Endothelial cell of umbilical vein (primary cell): ENCODE measurements around the gene MMS22L. TPM values are rescaled to one million over a fixed set of nuclear protein-coding genes. Genes with fewer than 3 reads are reported as not detected.
A peak's percentile ranks its signal among the peaks of the same experiment; 100 is the strongest.

Experiments used
- BruUV-seq: library from RNA; stranded (reverse); fragments of 400-500 nt; replicated peaks from 2 replicates; lab custom pipeline; 2021; lab: Mats Ljungman, UMichigan
- CTCF ChIA-PET: fragments of 300-600, 350-600 bp; sonication (Branson Sonifier 250); formaldehyde crosslinking; loops from one replicate; lab custom pipeline; 2021; ENCODE audit warnings: antibody characterized with exemption, inconsistent platforms; lab: Charles Lee
- POLR2A ChIA-PET: fragments of 300-600, 350-600 bp; sonication (Branson Sonifier 250); formaldehyde crosslinking; loops from one replicate; lab custom pipeline; 2021; ENCODE audit warnings: antibody characterized with exemption, inconsistent platforms; lab: Charles Lee
- DNase-seq: peaks from one replicate; pipeline ENCODE4 v3.0.0-alpha.2; 2011; ENCODE audit warnings: low read depth, low spot score
- FAIRE-seq: peaks from 2 replicates; lab custom pipeline; 2011; peaks lifted over from hg19 to GRCh38; lab: Jason Lieb, UNC
- H2AFZ ChIP-seq: 2 replicates; pipeline ENCODE4 v1.6.0; 2012; ENCODE audit warnings: low read depth, low read length, control low read depth, inconsistent platforms
- H3K27ac ChIP-seq: 2 replicates; pipeline ENCODE4 v1.5.1; 2011; ENCODE audit warnings: low read depth, mild to moderate bottlenecking, control low read depth, low read length, moderate library complexity; ENCODE audit not compliant: insufficient read depth
- H3K27me3 ChIP-seq, 2 experiments: 2 replicates each; pipeline versions ENCODE4 v1.6.0 to v1.6.1; 2011; ENCODE audit warnings: low read length in 2 of 2, mixed read lengths in 1 of 2; ENCODE audit not compliant: control insufficient read depth in 2 of 2, insufficient read depth in 2 of 2
- H3K36me3 ChIP-seq, 2 experiments: 2 replicates in 1 of 2; 3 replicates in 1 of 2; pipeline ENCODE4 v1.5.1; 2011; ENCODE audit warnings: low read length in 2 of 2, mild to moderate bottlenecking in 1 of 2, moderate library complexity in 1 of 2; ENCODE audit not compliant: control insufficient read depth in 2 of 2, insufficient read depth in 2 of 2; ENCODE audit errors: extremely low read depth in 1 of 2
- H3K4me1 ChIP-seq: 3 replicates; pipeline ENCODE4 v1.5.1; 2011; ENCODE audit warnings: mild to moderate bottlenecking, low read length; ENCODE audit not compliant: control insufficient read depth, insufficient read depth; ENCODE audit errors: extremely low read depth
- H3K4me2 ChIP-seq: 2 replicates; pipeline ENCODE4 v1.6.1; 2011; ENCODE audit warnings: low read length, control low read depth, mixed read lengths; ENCODE audit not compliant: insufficient read depth
- H3K4me3 ChIP-seq, 3 experiments: fragments of 200-600 bp in 1 of 3; sonication (generic), shearing (Covaris generic) in 1 of 3; replicated peaks in 1 of 3; 2 replicates each; pipeline ENCODE4 v1.5.1; 2011 to 2016; ENCODE audit warnings: control low read depth in 3 of 3, low read length in 3 of 3, mild to moderate bottlenecking in 2 of 3, inconsistent platforms in 1 of 3, low read depth in 1 of 3, moderate library complexity in 1 of 3; ENCODE audit not compliant: insufficient read depth in 1 of 3
- H3K79me2 ChIP-seq: 2 replicates; pipeline ENCODE4 v1.6.0; 2012; ENCODE audit warnings: low read length, inconsistent platforms; ENCODE audit not compliant: control insufficient read depth, insufficient read depth
- H3K9ac ChIP-seq: replicated peaks from 2 replicates; pipeline ENCODE3; 2011; ENCODE audit warnings: low read length, control low read depth; ENCODE audit not compliant: insufficient read depth; ENCODE audit errors: extremely low read depth
- H3K9me1 ChIP-seq: replicated peaks from 3 replicates; pipeline ENCODE4 v1.6.0; 2011; ENCODE audit warnings: mild to moderate bottlenecking, low read length; ENCODE audit not compliant: control insufficient read depth, insufficient read depth; ENCODE audit errors: extremely low read depth
- H3K9me3 ChIP-seq: replicated peaks from 2 replicates; pipeline ENCODE4 v1.5.1; 2012; ENCODE audit warnings: low read length, inconsistent platforms; ENCODE audit not compliant: control insufficient read depth, insufficient read depth
- H4K20me1 ChIP-seq: replicated peaks from 2 replicates; pipeline ENCODE3; 2011; ENCODE audit warnings: mild to moderate bottlenecking, low read length; ENCODE audit not compliant: control insufficient read depth, insufficient read depth; ENCODE audit errors: extremely low read depth
- EZH2 ChIP-seq: IDR thresholded peaks from 2 replicates; pipeline ENCODE4 v1.6.1; 2012; ENCODE audit warnings: borderline replicate concordance, low read depth, mild to moderate bottlenecking, moderate library complexity, low read length, inconsistent platforms; ENCODE audit not compliant: severe bottlenecking
- FOS ChIP-seq: IDR thresholded peaks from 2 replicates; pipeline ENCODE4 v1.6.1; 2011; ENCODE audit warnings: mild to moderate bottlenecking, low read length, moderate library complexity, borderline replicate concordance; ENCODE audit not compliant: insufficient read depth
- GATA2 ChIP-seq: IDR thresholded peaks from 2 replicates; pipeline ENCODE4 v1.7.0; 2011; ENCODE audit warnings: low read depth, mild to moderate bottlenecking, moderate library complexity, mixed read lengths, low read length; ENCODE audit not compliant: insufficient read length, insufficient read depth
- JUN ChIP-seq: IDR thresholded peaks from 2 replicates; pipeline ENCODE4 v1.6.1; 2011; ENCODE audit warnings: borderline replicate concordance, low read depth; ENCODE audit not compliant: insufficient read length, insufficient read depth
- MAX ChIP-seq: IDR thresholded peaks from 2 replicates; pipeline ENCODE4 v1.6.1; 2011; ENCODE audit not compliant: insufficient read depth, insufficient read length
- MYC ChIP-seq: IDR thresholded peaks from one replicate; pipeline ENCODE4 v1.6.1; 2011; ENCODE audit warnings: mild to moderate bottlenecking, low read depth, low read length
- POLR2A ChIP-seq: IDR thresholded peaks from 2 replicates; pipeline ENCODE4 v1.6.1; 2012; ENCODE audit warnings: low read depth, mild to moderate bottlenecking, control low read depth, low read length
- POLR2AphosphoS5 ChIP-seq: IDR thresholded peaks from 2 replicates; pipeline ENCODE4 v1.6.1; 2012; ENCODE audit warnings: low read depth, mild to moderate bottlenecking, control low read depth, low read length, moderate library complexity; ENCODE audit not compliant: insufficient read depth
- dilution Hi-C: fragments of 300-500 bp; cut with MboI; formaldehyde crosslinking; loops from one replicate; pipeline ENCODE4 v1.15.0; 2019; ENCODE audit warnings: low sequenced_read_pairs; ENCODE audit not compliant: extremely low pct_ligation_motif_present
- intact Hi-C: fragments of 100-400 bp; cut with micrococcal nuclease; formaldehyde crosslinking; loops from one replicate; pipeline ENCODE4 v1.10.0; 2022
- polyA plus RNA-seq, 4 experiments: library from polyadenylated mRNA; depleted of rRNA in 3 of 4; stranded (reverse) in 3 of 4; unstranded in 1 of 4; fragments of >200 nt; gene quantifications; 2 replicates each; pipeline versions ENCODE4 v1.2.1 to v1.2.3, GENCODE V29; 2011 to 2012; ENCODE audit warnings: missing spikeins in 1 of 4
- total RNA-seq: library from RNA; stranded (reverse); gene quantifications from 2 replicates; pipeline ENCODE4 v1.2.3, GENCODE V29; 2021
- TF ChIP-seq, protein P1 (sequence below), 2 donors: IDR thresholded peaks; 1 replicate in 1 of 2; 2 replicates in 1 of 2; pipeline ENCODE4 v1.5.1; 2011; ENCODE audit warnings: low read length in 2 of 2, mild to moderate bottlenecking in 2 of 2, moderate library complexity in 2 of 2, control low read depth in 1 of 2, inconsistent platforms in 1 of 2, low read depth in 1 of 2; ENCODE audit not compliant: insufficient read depth in 1 of 2; ENCODE audit errors: extremely low read depth in 1 of 2

The MMS22L gene
- total and polyA plus RNA-seq, 2 donors (not counting 3 experiments of a cell fraction or from before 2014, with no cell fraction given), result 5.5 to 19.3 TPM

GRCh38 chr6:97129106-97129505 lies 153.9 kb downstream of the MMS22L start:
- FAIRE-seq (no peak), DNase-seq (peak; percentile 42)
- no peak overlapping the region for H2AFZ ChIP-seq
- H3K36me3 ChIP-seq, result no peaks in the 10 kb centered on the region
- no peaks in the 10 kb centered on the region for H3K9me1 ChIP-seq
- POLR2A ChIA-PET, result no interaction called here
- CTCF ChIA-PET, result interaction anchor here (1.3 kb wide), 1 partner anchor 11 kb away, joined by 3 read pairs; no protein-coding TSS in a partner anchor
- H3K27ac ChIP-seq, result no peak overlapping the region
- no peaks in the 10 kb centered on the region for H3K4me1 ChIP-seq
- no peak overlapping the region for H3K4me3 ChIP-seq
- dilution Hi-C loops (no loop called here), intact Hi-C loops (no loop called here)
- no peaks in the 10 kb centered on the region for H3K79me2 ChIP-seq
- no peak overlapping the region for H3K4me2 ChIP-seq
- H3K9me3 ChIP-seq, result no peaks in the 10 kb centered on the region
- H4K20me1 ChIP-seq, result no peaks in the 10 kb centered on the region
- no TSS peak for BruUV-seq
- H3K27me3 ChIP-seq, result no peaks in the 10 kb centered on the region
- no peak for TF ChIP-seq POLR2A
- no peak for TF ChIP-seq FOS
- TF ChIP-seq MYC, result no peak
- no peak for TF ChIP-seq MAX
- H3K9ac ChIP-seq, result no peak overlapping the region

- BruUV-seq, result no TSS peak
- no peak overlapping the region for H3K4me2 ChIP-seq
- intact Hi-C loops (no loop called here), dilution Hi-C loops (no loop called here)
- no peak overlapping the region for H3K27ac ChIP-seq
- H3K4me3 ChIP-seq, result no peak overlapping the region
- FAIRE-seq (no peak), DNase-seq (no peak)
- no peaks in the 10 kb centered on the region for H3K9me1 ChIP-seq
- no peaks in the 10 kb centered on the region for H4K20me1 ChIP-seq
- CTCF ChIA-PET, result no interaction called here
- POLR2A ChIA-PET, result no interaction called here
- no peak overlapping the region for H2AFZ ChIP-seq
- no peaks in the 10 kb centered on the region for H3K36me3 ChIP-seq
- H3K4me1 ChIP-seq, result no peaks in the 10 kb centered on the region
- H3K9me3 ChIP-seq, result no peaks in the 10 kb centered on the region
- TF ChIP-seq GATA2, result no peak
- TF ChIP-seq POLR2A, result no peak
- no peak for TF ChIP-seq FOS
- no peak for TF ChIP-seq POLR2AphosphoS5
- TF ChIP-seq MYC, result no peak
- TF ChIP-seq EZH2, result no peak
- TF ChIP-seq, protein P1, sequence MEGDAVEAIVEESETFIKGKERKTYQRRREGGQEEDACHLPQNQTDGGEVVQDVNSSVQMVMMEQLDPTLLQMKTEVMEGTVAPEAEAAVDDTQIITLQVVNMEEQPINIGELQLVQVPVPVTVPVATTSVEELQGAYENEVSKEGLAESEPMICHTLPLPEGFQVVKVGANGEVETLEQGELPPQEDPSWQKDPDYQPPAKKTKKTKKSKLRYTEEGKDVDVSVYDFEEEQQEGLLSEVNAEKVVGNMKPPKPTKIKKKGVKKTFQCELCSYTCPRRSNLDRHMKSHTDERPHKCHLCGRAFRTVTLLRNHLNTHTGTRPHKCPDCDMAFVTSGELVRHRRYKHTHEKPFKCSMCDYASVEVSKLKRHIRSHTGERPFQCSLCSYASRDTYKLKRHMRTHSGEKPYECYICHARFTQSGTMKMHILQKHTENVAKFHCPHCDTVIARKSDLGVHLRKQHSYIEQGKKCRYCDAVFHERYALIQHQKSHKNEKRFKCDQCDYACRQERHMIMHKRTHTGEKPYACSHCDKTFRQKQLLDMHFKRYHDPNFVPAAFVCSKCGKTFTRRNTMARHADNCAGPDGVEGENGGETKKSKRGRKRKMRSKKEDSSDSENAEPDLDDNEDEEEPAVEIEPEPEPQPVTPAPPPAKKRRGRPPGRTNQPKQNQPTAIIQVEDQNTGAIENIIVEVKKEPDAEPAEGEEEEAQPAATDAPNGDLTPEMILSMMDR (IDR thresholded peaks at IDR 0.05; ENCODE audit: extremely low read depth in 1 of 2, insufficient read depth in 1 of 2, low read depth in 1 of 2, low read length in 2 of 2), result no peak
- no peak for TF ChIP-seq JUN
- TF ChIP-seq MAX, result no peak
- peaks cover 0 to 2% of the 10 kb centered on the region in 2 experiments for H3K27me3 ChIP-seq
- no peaks in the 10 kb centered on the region for H3K79me2 ChIP-seq
- H3K9ac ChIP-seq, result no peak overlapping the region
Measured at GRCh38 chr6:97128507-97128906, 154.5 kb downstream of the MMS22L start.
